HTR-8/SVneo (cell line): ENCODE results near the gene PUM1.
A peak's percentile ranks its signal among the peaks of the same experiment; 100 is the strongest.
"Not testable (repeated sequence)": the region's sequence is repeated elsewhere in the genome, so short reads cannot be mapped to it uniquely, and the experiment has no call there.

Experiments
- DNase-seq: peaks from one replicate; pipeline ENCODE4 v3.0.0; 2011; ENCODE audit warnings: low spot score, mixed read lengths; ENCODE audit not compliant: insufficient read length
- FAIRE-seq: peaks from 2 replicates; lab custom pipeline; 2011; peaks lifted over from hg19 to GRCh38; lab: Jason Lieb, UNC

The PUM1 gene

GRCh38 chr1:30935758-30936157 is 129.8 kb downstream of the PUM1 start:
- FAIRE-seq = peak; percentile 52
- not testable (repeated sequence) for DNase-seq

- DNase-seq (no peak), FAIRE-seq (no peak)
These were observed 130.9 kb downstream of the PUM1 start for GRCh38 chr1:30934613-30935012.

- FAIRE-seq (no peak), DNase-seq (no peak)
These were observed 131.7 kb downstream of the PUM1 start for GRCh38 chr1:30933874-30934252.

- no peak for DNase-seq
- no peak for FAIRE-seq
These were observed 134.8 kb downstream of the PUM1 start for GRCh38 chr1:30930631-30931173.

- no peak for DNase-seq
- FAIRE-seq = no peak
These were observed 135.5 kb downstream of the PUM1 start for GRCh38 chr1:30929944-30930525.

- peak; percentile 53 for DNase-seq
These were observed 136.2 kb downstream of the PUM1 start for GRCh38 chr1:30929135-30929889.

GRCh38 chr1:30928789-30929134 is 136.8 kb downstream of the PUM1 start:
- FAIRE-seq = no peak
- DNase-seq = no peak

More at GRCh38 chr1:30929135-30929889, 136.2 kb downstream of the PUM1 start:
- no peak for FAIRE-seq

GRCh38 chr1:30928171-30928570 is 137.3 kb downstream of the PUM1 start:
- FAIRE-seq = no peak
- no peak for DNase-seq

GRCh38 chr1:30927448-30927847 is 138.1 kb downstream of the PUM1 start:
- DNase-seq (no peak), FAIRE-seq (no peak)

GRCh38 chr1:30923597-30923996 is 141.9 kb downstream of the PUM1 start:
- no peak for FAIRE-seq
- no peak for DNase-seq

GRCh38 chr1:30920827-30921226 is 144.7 kb downstream of the PUM1 start:
- DNase-seq (no peak), FAIRE-seq (no peak)

- DNase-seq = no peak
- FAIRE-seq = no peak
These were observed 146.3 kb downstream of the PUM1 start for GRCh38 chr1:30919025-30919881.

GRCh38 chr1:30916296-30916695 is 149.2 kb downstream of the PUM1 start:
- DNase-seq = no peak
- FAIRE-seq = no peak

GRCh38 chr1:30915491-30916230 is 149.9 kb downstream of the PUM1 start:
- FAIRE-seq = no peak
- DNase-seq = no peak

- FAIRE-seq (no peak), DNase-seq (no peak)
These were observed 150.6 kb downstream of the PUM1 start for GRCh38 chr1:30914931-30915330.

GRCh38 chr1:30914587-30914922 is 151.0 kb downstream of the PUM1 start:
- FAIRE-seq (no peak), DNase-seq (no peak)

- FAIRE-seq (no peak), DNase-seq (no peak)
These were observed 152.4 kb downstream of the PUM1 start for GRCh38 chr1:30912913-30913652.

- DNase-seq (no peak), FAIRE-seq (no peak)
These were observed 153.3 kb downstream of the PUM1 start for GRCh38 chr1:30912224-30912623.

GRCh38 chr1:30911059-30911954 is 154.2 kb downstream of the PUM1 start:
- peak; percentile 81 for DNase-seq
- FAIRE-seq = peak; percentile 48
